PC-3 (cell line): ENCODE data around the gene RHOBTB1.

Source experiments
- CTCF ChIP-seq: fragments of 300-600 bp; sonication (generic); conservative IDR thresholded peaks from 2 replicates; pipeline ENCODE4 v1.5.1; 2017; ENCODE audit warnings: antibody characterized with exemption, low read depth, mild to moderate bottlenecking, low read length
- EZH2 ChIP-seq: fragments of 300-600 bp; sonication (generic); IDR thresholded peaks from one replicate; pipeline ENCODE4 v1.6.1; 2017; ENCODE audit warnings: antibody characterized with exemption, mild to moderate bottlenecking, low read length; ENCODE audit not compliant: unreplicated experiment

GRCh38 chr10:60992636-60993035 is 48.7 kb upstream of the RHOBTB1 start:
- no peak for TF ChIP-seq EZH2
- TF ChIP-seq CTCF = no peak
